Measurements from ENCODE around the gene SLC9A9. TPM values are rescaled to one million over a fixed set of nuclear protein-coding genes. Genes with fewer than 3 reads are reported as not detected.

SLC9A9 gene
- total RNA-seq, 4 donors from 2014 or later: 7.8 to 19.6 (median 13.4) TPM

- Histone ChIP-seq H3K4me1 (no peaks in the 10 kb centered on the region), H3K27me3 (no peaks in the 10 kb centered on the region), H3K36me3 (no peaks in the 10 kb centered on the region), H3K9me3 (no peaks in the 10 kb centered on the region), H3K4me3 (replicated peaks in 1 of 3) (no peak overlapping the region), H3K27ac (no peak overlapping the region)
- intact Hi-C loops (cut with DNase I): no loop called here
- WGBS, 2 donors: 92 to 100% methylated on average over 1 of the region's 1 CpG
- TF ChIP-seq POLR2A (IDR thresholded peaks at IDR 0.05) (no peak), CTCF (IDR thresholded peaks at IDR 0.05) (no peak)
- no peak for DNase-seq
These were observed 493.9 kb downstream of the SLC9A9 start for GRCh38 chr3:143354342-143354741.

GRCh38 chr3:143352850-143353550, 495.3 kb downstream of the SLC9A9 start:
- Histone ChIP-seq H3K36me3 (no peaks in the 10 kb centered on the region), H3K27me3 (no peaks in the 10 kb centered on the region), H3K9me3 (no peaks in the 10 kb centered on the region), H3K4me3 (replicated peaks in 1 of 3) (no peak overlapping the region), H3K4me1 (no peaks in the 10 kb centered on the region), H3K27ac (no peak overlapping the region)
- DNase-seq: no peak
- TF ChIP-seq CTCF (IDR thresholded peaks at IDR 0.05): no peak
- TF ChIP-seq POLR2A (IDR thresholded peaks at IDR 0.05): no peak
- 82 to 87% methylated on average over 6 of the region's 6 CpGs for WGBS, 2 donors
- intact Hi-C loops (cut with DNase I): no loop called here

- Histone ChIP-seq H3K9me3 (no peaks in the 10 kb centered on the region), H3K27me3 (no peaks in the 10 kb centered on the region), H3K4me3 (replicated peaks in 1 of 3) (no peak overlapping the region), H3K27ac (no peak overlapping the region), H3K36me3 (no peaks in the 10 kb centered on the region), H3K4me1 (no peaks in the 10 kb centered on the region)
- WGBS, 2 donors: 86 to 94% methylated on average over 4 of the region's 4 CpGs
- TF ChIP-seq CTCF (IDR thresholded peaks at IDR 0.05) (no peak), POLR2A (IDR thresholded peaks at IDR 0.05) (no peak)
- no peak for DNase-seq
- intact Hi-C loops (cut with DNase I): no loop called here
These were observed 496.2 kb downstream of the SLC9A9 start for GRCh38 chr3:143351895-143352608.

GRCh38 chr3:143351354-143351753, 496.9 kb downstream of the SLC9A9 start:
- 64 to 95% methylated on average over 2 of the region's 2 CpGs for WGBS, 2 donors
- H3K4me1 ChIP-seq: no peaks in the 10 kb centered on the region
- DNase-seq: no peak

More at GRCh38 chr3:143351354-143351753, 496.9 kb downstream of the SLC9A9 start:
- TF ChIP-seq CTCF (IDR thresholded peaks at IDR 0.05) (no peak), POLR2A (IDR thresholded peaks at IDR 0.05) (no peak)
- no peak overlapping the region for H3K4me3 ChIP-seq (replicated peaks in 1 of 3)
- no peaks in the 10 kb centered on the region for H3K36me3 ChIP-seq
- no peak overlapping the region for H3K27ac ChIP-seq
- no peaks in the 10 kb centered on the region for H3K9me3 ChIP-seq
- H3K27me3 ChIP-seq: no peaks in the 10 kb centered on the region
- intact Hi-C loops (cut with DNase I): no loop called here

All from thyroid gland (tissue), 4 donors.